OCI-LY7 (cell line): ENCODE results near the gene PLEKHA5.

ENCODE experiments used
- CTCF ChIP-seq: fragments of 200-600 bp; sonication (generic); conservative IDR thresholded peaks from 2 replicates; pipeline ENCODE4 v1.5.1; 2014; ENCODE audit warnings: mild to moderate bottlenecking, antibody characterized with exemption, low read length, moderate library complexity, mixed read lengths
- EZH2phosphoT487 ChIP-seq: fragments of 200-600 bp; sonication (generic); IDR thresholded peaks from 2 replicates; pipeline ENCODE4 v1.6.1; 2018; ENCODE audit warnings: low read depth, borderline replicate concordance, mild to moderate bottlenecking, mixed run types, antibody characterized with exemption, low read length, moderate library complexity, mixed read lengths

GRCh38 chr12:19165451-19165850, 35.9 kb downstream of the PLEKHA5 start:
- TF ChIP-seq CTCF (no peak), EZH2phosphoT487 (no peak)
